GM21825 (cell line): Measurements from ENCODE around the gene C20orf202.

Source experiments
- ATAC-seq: cut with Tn5 transposase; IDR thresholded peaks from one replicate; pipeline ENCODE4 v1.9.1; 2021; ENCODE audit warnings: mild to moderate bottlenecking, moderate library complexity; ENCODE audit not compliant: unreplicated experiment

C20orf202 gene

GRCh38 chr20:1202762-1203504 is at the start of gene C20orf202:
TSS of gene C20orf202 (plus strand) at chr20:1203454. CDS start at chr20:1203586, 132 bp downstream.
- no peak for ATAC-seq

- ATAC-seq: no peak
These were observed 49.0 kb upstream of the C20orf202 start for GRCh38 chr20:1154226-1154625.

DNA sequence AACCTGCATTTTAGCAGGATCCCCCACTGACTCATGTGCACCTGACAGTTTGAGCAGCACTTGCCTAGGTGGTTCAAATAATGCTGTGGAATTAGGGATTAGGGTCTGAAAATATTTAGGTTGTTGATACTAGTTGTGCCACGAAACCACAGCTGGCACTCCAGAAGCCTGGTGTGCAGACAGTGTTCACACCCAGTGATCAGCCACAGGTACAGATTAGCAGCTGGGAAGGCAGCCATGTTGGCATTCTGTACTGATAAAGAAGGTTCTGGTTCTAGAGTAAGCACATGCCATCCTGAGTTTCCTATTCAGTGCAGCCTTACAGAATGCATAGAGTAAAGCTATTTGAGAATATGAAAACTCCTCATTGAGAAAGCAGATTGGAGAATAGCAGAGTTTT is 48.6 kb upstream of the C20orf202 start:
- no peak for ATAC-seq

DNA sequence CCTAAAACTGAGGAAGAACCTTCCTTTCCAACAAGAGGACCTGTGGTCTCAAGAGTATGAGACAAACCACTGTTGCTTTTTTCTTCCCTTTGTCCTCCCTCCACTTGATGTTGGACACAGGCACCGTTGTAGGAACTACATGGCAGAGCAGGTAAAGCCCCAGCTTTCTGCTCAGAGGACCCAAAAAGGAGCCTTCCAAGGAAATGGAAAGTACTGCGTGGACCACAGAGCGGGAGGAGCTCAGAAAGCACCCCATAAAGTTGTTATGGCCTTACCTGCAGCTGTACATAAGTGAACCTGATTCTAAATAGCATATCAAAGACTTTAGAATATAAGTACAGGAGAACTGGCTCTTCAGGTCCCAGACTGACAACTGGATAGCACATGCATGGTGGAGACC is 47.9 kb upstream of the C20orf202 start:
- no peak for ATAC-seq

- no peak for ATAC-seq
These were observed 42.8 kb upstream of the C20orf202 start for GRCh38 chr20:1160496-1160895.

DNA sequence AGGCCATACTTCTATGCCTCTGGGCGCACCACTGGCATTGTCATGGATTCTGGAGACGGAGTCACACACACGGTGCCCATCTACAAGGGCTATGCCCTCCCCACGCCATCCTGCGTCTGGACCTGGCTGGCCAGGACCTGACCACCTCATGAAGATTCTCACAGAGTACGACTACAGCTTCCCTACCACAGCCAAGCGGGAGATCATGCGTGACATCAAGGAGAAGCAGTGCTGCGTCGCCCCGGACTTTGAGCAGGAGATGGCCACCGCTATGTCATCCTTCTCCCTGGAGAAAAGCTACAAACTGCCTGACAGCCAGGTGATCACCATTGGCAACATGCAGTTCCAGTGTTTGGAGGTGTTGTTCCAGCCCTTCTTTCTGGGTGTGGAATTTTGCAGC is 42.3 kb upstream of the C20orf202 start:
- no peak for ATAC-seq

- no peak for ATAC-seq
These were observed 40.1 kb upstream of the C20orf202 start for GRCh38 chr20:1163105-1163504.

GRCh38 chr20:1163653-1164052 is 39.6 kb upstream of the C20orf202 start:
- no peak for ATAC-seq

DNA sequence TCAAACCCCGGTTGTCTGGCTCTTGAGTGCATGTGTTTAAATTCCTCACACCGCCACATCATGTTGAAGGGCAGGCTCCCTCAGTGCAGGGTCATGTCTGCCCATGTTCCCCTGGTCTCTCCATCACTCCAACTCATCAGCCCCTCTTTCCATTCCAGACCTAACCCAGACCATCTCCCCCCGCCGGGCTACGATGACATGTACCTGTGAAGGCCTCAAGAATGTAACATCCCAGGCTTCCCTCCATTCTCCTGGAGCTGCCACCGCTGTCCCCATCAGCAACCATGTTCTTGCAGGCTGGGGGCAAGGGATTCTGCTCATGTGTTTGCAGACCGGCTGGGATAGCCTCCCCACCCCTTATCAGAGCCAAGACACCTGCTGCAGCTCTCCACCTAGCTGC is 38.4 kb upstream of the C20orf202 start:
- ATAC-seq: no peak

GRCh38 chr20:1165521-1165920 is 37.7 kb upstream of the C20orf202 start:
- ATAC-seq: no peak

DNA sequence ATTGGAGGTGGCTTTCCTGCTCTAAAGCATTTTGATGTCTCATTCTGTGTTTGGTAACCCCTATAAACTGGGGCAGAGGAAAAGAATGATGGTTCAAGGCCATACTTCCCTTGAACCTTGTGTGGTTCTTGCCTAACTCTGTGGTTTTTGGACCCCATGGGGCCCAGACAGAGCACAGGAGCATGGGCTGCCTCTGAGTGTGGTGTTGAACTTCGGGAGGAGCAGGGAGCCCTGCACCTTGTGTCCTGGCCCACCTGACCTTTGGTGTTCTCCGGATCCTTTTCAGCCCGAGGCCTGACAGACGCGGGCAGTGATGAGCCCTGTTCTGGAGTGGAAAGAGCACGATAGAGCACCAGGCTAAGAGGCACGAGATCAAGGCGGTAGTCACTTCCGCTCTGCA is 37.3 kb upstream of the C20orf202 start:
- ATAC-seq: no peak

GRCh38 chr20:1166948-1167720 is 36.1 kb upstream of the C20orf202 start:
- no peak for ATAC-seq

DNA sequence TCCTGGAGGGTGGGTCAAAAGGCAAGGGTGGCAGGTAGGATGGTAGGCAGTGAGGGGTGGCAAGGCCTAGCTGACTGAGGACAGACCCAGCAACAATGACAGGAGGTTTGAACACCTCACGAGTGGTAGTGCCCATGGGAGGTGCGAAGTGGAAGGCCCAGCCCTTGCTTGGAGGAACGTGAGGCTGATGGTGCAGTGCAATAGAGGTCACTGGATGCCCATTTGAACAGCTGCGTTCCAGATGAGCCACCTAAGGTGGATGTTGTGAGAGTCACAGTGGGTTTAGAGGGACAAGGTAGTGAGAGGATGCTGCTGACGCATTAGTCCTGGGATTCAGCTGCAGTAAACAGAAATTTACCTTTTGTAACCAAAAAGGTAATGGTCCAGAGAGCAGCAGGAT is 34.0 kb upstream of the C20orf202 start:
- ATAC-seq: no peak

DNA sequence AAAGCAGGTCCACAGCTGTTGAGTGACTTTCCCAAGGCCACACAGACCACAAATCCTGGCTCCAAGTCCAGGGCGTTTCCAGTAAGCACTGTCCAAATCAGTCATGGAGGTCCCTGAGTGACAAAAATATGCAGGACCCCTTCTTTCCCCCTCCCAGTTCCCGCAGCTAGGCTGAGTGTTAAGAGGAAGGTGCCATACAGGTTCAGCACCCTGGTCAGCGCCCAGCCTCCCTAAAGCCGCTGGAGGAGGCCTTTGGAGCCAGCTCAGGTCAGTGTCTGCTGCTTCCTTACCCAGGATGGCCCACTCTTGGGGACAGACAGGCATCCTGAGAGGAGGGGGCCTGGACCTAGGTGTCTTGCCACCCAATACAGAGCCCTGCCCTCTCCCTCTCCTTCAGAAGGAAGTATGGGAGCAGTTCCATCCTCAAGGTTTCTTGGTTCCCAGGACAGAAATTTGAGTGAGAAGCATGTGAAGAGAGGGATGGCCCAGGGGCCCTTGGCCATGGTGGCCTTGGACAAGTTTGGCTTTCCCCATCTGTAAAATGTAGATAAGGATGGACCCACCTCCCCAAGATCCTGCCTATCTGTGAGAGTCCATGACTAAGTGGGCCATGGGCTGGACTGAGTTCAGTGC is 31.7 kb upstream of the C20orf202 start:
- ATAC-seq: no peak

GRCh38 chr20:1173698-1174097 is 29.6 kb upstream of the C20orf202 start:
- ATAC-seq: no peak

- no peak for ATAC-seq
These were observed 28.5 kb upstream of the C20orf202 start for GRCh38 chr20:1174787-1175186.

- ATAC-seq: no peak
These were observed 25.6 kb upstream of the C20orf202 start for GRCh38 chr20:1177680-1178079.

- ATAC-seq: no peak
These were observed 25.2 kb upstream of the C20orf202 start for GRCh38 chr20:1178103-1178502.

GRCh38 chr20:1178623-1179022 is 24.6 kb upstream of the C20orf202 start:
- no peak for ATAC-seq

DNA sequence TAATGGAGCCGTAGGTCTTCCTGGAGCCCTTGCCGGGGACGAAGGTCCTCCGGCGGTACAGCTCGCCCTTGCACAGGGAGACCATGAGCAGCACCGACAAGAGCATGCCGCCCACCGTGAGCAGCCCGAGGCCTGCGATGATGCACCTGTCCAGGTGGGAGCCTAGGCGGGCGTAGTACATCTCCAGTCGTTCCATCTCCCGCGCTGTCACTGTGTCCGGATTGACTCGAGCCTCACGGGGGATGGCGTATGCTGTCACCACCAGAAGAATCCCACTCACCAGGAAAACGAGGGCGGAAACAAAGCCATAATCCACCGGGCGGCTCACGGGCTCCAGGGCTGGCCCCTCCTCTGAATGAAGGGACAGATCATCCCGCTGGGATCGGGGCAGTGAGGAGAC is 22.3 kb upstream of the C20orf202 start:
- no peak for ATAC-seq

GRCh38 chr20:1182106-1182505 is 21.1 kb upstream of the C20orf202 start:
- ATAC-seq: no peak

GRCh38 chr20:1183153-1183552 is 20.1 kb upstream of the C20orf202 start:
- ATAC-seq: no peak
